GM23338 (cell line): ENCODE results near the gene RPL36A. TPM values are rescaled to one million over a fixed set of nuclear protein-coding genes. Genes with fewer than 3 reads are reported as not detected.
A peak's percentile ranks its signal among the peaks of the same experiment; 100 is the strongest.

ENCODE experiments used
- ATAC-seq: fragments of 200-7000 bp; cut with Tn5 transposase; 3 replicates; pipeline ENCODE4 v1.9.1; 2020
- DNase-seq: peaks from one replicate; pipeline ENCODE4 v3.0.0-alpha.2; 2015; ENCODE audit warnings: low spot score
- H2AFZ ChIP-seq: fragments of 200-600 bp; sonication (generic); 2 replicates; pipeline ENCODE4 v1.8.0; 2016; ENCODE audit warnings: antibody characterized with exemption, mild to moderate bottlenecking, moderate library complexity
- H3F3A ChIP-seq: fragments of 200-600 bp; sonication (generic); replicated peaks from 2 replicates; pipeline ENCODE4 v1.8.0; 2017; ENCODE audit warnings: antibody characterized with exemption, mixed run types, low read depth
- H3K27ac ChIP-seq: fragments of 200-600 bp; sonication (generic); 2 replicates; pipeline ENCODE4 v1.6.1; 2016; ENCODE audit warnings: low read depth
- H3K27me3 ChIP-seq: fragments of 200-600 bp; sonication (generic); 2 replicates; pipeline ENCODE4 v1.8.0; 2016; ENCODE audit warnings: mild to moderate bottlenecking, mixed run types, moderate library complexity; ENCODE audit not compliant: insufficient read depth
- H3K36me3 ChIP-seq: fragments of 200-600 bp; sonication (generic); 2 replicates; pipeline ENCODE4 v1.8.0; 2016; ENCODE audit warnings: mild to moderate bottlenecking; ENCODE audit not compliant: insufficient read depth
- H3K4me1 ChIP-seq: fragments of 200-600 bp; sonication (generic); 2 replicates; pipeline ENCODE4 v1.8.0; 2016; ENCODE audit warnings: mild to moderate bottlenecking, moderate library complexity; ENCODE audit not compliant: insufficient read depth
- H3K4me2 ChIP-seq: fragments of 200-600 bp; sonication (generic); 2 replicates; pipeline ENCODE4 v1.7.1; 2017; ENCODE audit warnings: mixed run types
- H3K4me3 ChIP-seq: fragments of 200-600 bp; sonication (generic); 2 replicates; pipeline ENCODE4 v1.6.1; 2016; ENCODE audit warnings: mixed run types
- H3K79me2 ChIP-seq: fragments of 200-600 bp; sonication (generic); replicated peaks from 2 replicates; pipeline ENCODE4 v1.8.0; 2017; ENCODE audit warnings: mild to moderate bottlenecking; ENCODE audit not compliant: insufficient read depth
- H3K9me2 ChIP-seq: fragments of 200-600 bp; sonication (generic); 2 replicates; pipeline ENCODE4 v1.8.0; 2017; ENCODE audit not compliant: insufficient read depth
- H4K20me1 ChIP-seq: fragments of 200-600 bp; sonication (generic); replicated peaks from 2 replicates; pipeline ENCODE4 v1.8.0; 2017; ENCODE audit warnings: mild to moderate bottlenecking; ENCODE audit not compliant: insufficient read depth
- H3K27ac Mint-ChIP-seq: 2 replicates; pipeline ENCODE4 v1.8.0; 2020; ENCODE audit warnings: inconsistent platforms, mild to moderate bottlenecking, moderate library complexity, mixed read lengths
- H3K27me3 Mint-ChIP-seq: 3 replicates; pipeline ENCODE4 v1.8.0; 2022; ENCODE audit warnings: low read depth, mild to moderate bottlenecking, moderate library complexity, mixed read lengths, inconsistent platforms; ENCODE audit not compliant: insufficient read depth, poor library complexity
- H3K36me3 Mint-ChIP-seq: 3 replicates; pipeline ENCODE4 v1.8.0; 2021; ENCODE audit warnings: low read depth, mild to moderate bottlenecking, inconsistent platforms, moderate library complexity, mixed read lengths
- H3K4me1 Mint-ChIP-seq: 3 replicates; pipeline ENCODE4 v1.8.0; 2020; ENCODE audit warnings: mild to moderate bottlenecking, inconsistent platforms, mixed read lengths
- H3K4me3 Mint-ChIP-seq: 3 replicates; pipeline ENCODE4 v1.8.0; 2021; ENCODE audit warnings: moderate library complexity, mild to moderate bottlenecking, inconsistent platforms, mixed read lengths
- H3K9me3 Mint-ChIP-seq: 3 replicates; pipeline ENCODE4 v1.8.0; 2020; ENCODE audit warnings: moderate library complexity, mild to moderate bottlenecking, inconsistent platforms, mixed read lengths
- CREB1 ChIP-seq: fragments of 250-450 bp; sonication (Bioruptor Pico); IDR thresholded peaks from 2 replicates; pipeline ENCODE4 v1.5.0; 2020; ENCODE audit warnings: low read depth, mild to moderate bottlenecking, moderate library complexity
- EZH2 ChIP-seq: fragments of 200-600 bp; sonication (generic); IDR thresholded peaks from one replicate; pipeline ENCODE4 v1.8.0; 2017; ENCODE audit warnings: antibody characterized with exemption, mild to moderate bottlenecking, low read depth; ENCODE audit not compliant: unreplicated experiment
- EZH2phosphoT487 ChIP-seq: fragments of 200-600 bp; sonication (generic); IDR thresholded peaks from one replicate; pipeline ENCODE4 v1.8.1; 2018; ENCODE audit warnings: antibody characterized with exemption; ENCODE audit not compliant: unreplicated experiment
- POLR2AphosphoS5 ChIP-seq: IDR thresholded peaks from 2 replicates; pipeline ENCODE4 v1.6.1; 2016; ENCODE audit warnings: antibody characterized with exemption, low read depth
- STAT1 ChIP-seq: IDR thresholded peaks from one replicate; pipeline ENCODE4 v1.6.1; 2016; ENCODE audit warnings: antibody characterized with exemption; ENCODE audit not compliant: unreplicated experiment
- polyA plus RNA-seq: library from polyadenylated mRNA; unstranded; fragments of >200 nt; fragmentation: Nextera tagmentation; extraction: Ambion mirVana; gene quantifications from 2 replicates; pipeline ENCODE4 v1.2.1, GENCODE V29; 2016
- total RNA-seq: library from RNA; depleted of rRNA; stranded (reverse); fragments of >200 nt; shearing (Covaris generic); gene quantifications from 2 replicates; pipeline ENCODE4 v1.2.3, GENCODE V29; 2014
- TF ChIP-seq, protein P1 (sequence below), 2 experiments: fragments of 200-600 bp in 1 of 2; sonication (generic) in 1 of 2; conservative IDR thresholded peaks; 2 replicates each; pipeline versions ENCODE4 v1.5.1 to v1.6.1; 2016 to 2017; ENCODE audit warnings: antibody characterized with exemption in 2 of 2, low read depth in 2 of 2, mild to moderate bottlenecking in 2 of 2, moderate library complexity in 1 of 2
- TF ChIP-seq, protein P2 (sequence below): IDR thresholded peaks from one replicate; pipeline ENCODE4 v1.6.1; 2018; ENCODE audit warnings: antibody characterized with exemption; ENCODE audit not compliant: unreplicated experiment
- TF ChIP-seq, protein P3 (sequence below): fragments of 250-450 bp; sonication (Bioruptor Pico); IDR thresholded peaks from 2 replicates; pipeline ENCODE4 v1.5.0; 2020; ENCODE audit warnings: mild to moderate bottlenecking, moderate library complexity

The RPL36A gene
- total and polyA plus RNA-seq, 2 experiments from 2014 or later: 901 to 1,348 TPM

DNA sequence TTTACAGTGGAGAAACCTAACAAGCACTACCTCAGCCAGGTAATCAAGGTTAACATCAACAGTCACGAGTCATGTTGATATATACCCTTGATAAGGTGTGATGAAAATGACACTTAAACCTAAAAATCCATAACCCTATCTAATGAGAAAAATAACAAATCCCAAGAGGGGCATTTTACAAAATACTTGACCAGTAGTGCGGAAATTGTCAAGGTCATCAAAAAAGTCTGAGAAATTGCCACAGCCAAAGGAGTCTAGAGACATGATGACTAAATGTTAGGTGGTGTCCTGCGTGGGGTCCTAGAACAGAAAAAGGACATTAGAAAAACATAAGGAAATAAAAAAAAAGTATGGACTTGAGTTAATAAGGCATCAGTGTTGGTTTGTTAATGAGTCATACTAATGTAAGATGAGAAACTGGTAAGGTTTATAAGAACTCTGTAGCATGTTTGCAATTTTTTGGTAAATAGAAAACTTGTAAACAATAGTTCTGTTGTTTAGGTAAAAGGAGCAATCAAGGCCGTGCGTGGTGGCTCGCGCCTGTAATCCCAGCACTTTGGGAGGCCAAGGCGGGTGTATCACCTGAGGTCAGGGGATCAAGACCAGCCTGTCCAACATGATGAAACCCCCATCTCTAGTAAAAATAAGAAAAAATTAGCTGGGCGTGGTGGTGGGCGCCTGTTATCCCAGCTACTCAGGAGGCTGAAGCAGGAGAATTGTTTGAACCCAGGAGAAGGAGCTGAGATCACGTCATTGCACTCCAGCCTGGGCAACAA is 2.9 kb downstream of the RPL36A start:
- Mint-ChIP-seq H3K4me3 (peak overlapping the region; percentile 98; the same call in 2 of the 3 replicates), H3K9me3 (no peaks in the 10 kb centered on the region), H3K36me3 (peaks cover 50% of the 10 kb centered on the region), H3K27ac (peak overlapping the region; percentile 65), H3K4me1 (no peaks in the 10 kb centered on the region; the same call in 2 of the 3 replicates), H3K27me3 (peaks cover 16% of the 10 kb centered on the region)
- Histone ChIP-seq H4K20me1 (no peaks in the 10 kb centered on the region; the same call in 1 of the 2 replicates), H3F3A (peaks cover 31% of the 10 kb centered on the region), H3K9me2 (no peaks in the 10 kb centered on the region), H3K4me1 (no peaks in the 10 kb centered on the region; the same call in 1 of the 2 replicates), H2AFZ (no peak overlapping the region), H3K27me3 (no peaks in the 10 kb centered on the region), H3K4me3 (no peak overlapping the region), H3K4me2 (no peak overlapping the region), H3K79me2 (peaks cover 26% of the 10 kb centered on the region), H3K27ac (peak overlapping the region; percentile 97), H3K36me3 (peaks cover 33% of the 10 kb centered on the region)
- TF ChIP-seq, protein P1, sequence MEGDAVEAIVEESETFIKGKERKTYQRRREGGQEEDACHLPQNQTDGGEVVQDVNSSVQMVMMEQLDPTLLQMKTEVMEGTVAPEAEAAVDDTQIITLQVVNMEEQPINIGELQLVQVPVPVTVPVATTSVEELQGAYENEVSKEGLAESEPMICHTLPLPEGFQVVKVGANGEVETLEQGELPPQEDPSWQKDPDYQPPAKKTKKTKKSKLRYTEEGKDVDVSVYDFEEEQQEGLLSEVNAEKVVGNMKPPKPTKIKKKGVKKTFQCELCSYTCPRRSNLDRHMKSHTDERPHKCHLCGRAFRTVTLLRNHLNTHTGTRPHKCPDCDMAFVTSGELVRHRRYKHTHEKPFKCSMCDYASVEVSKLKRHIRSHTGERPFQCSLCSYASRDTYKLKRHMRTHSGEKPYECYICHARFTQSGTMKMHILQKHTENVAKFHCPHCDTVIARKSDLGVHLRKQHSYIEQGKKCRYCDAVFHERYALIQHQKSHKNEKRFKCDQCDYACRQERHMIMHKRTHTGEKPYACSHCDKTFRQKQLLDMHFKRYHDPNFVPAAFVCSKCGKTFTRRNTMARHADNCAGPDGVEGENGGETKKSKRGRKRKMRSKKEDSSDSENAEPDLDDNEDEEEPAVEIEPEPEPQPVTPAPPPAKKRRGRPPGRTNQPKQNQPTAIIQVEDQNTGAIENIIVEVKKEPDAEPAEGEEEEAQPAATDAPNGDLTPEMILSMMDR (conservative IDR thresholded peaks at IDR 0.05; ENCODE audit: low read depth in 2 of 2): no peak
- TF ChIP-seq EZH2phosphoT487: no peak
- no peak for TF ChIP-seq STAT1
- TF ChIP-seq EZH2: no peak
- ATAC-seq: no peak
- DNase-seq: no peak

DNA sequence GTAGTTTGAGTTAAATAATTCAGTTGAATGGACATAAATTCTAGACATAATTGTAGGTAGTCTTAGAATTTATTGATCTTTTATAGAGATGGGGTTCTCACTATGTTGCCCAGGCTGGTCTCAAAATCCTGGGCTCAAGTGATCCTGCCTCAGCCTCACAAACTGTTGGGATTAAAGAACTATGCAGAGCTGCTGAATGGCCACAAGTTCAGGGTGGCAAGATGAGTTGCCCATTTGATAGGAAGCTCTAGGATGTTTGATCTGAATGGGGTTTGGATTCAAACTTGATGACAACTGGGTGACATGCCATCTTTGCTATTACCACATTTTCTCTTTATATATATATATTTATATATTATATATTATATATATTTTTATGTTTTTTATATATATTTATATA is 3.6 kb downstream of the RPL36A start:
- Mint-ChIP-seq H3K9me3 (no peaks in the 10 kb centered on the region), H3K27me3 (peaks cover 16% of the 10 kb centered on the region), H3K4me3 (no peak overlapping the region), H3K36me3 (peaks cover 53% of the 10 kb centered on the region), H3K27ac (no peak overlapping the region), H3K4me1 (no peaks in the 10 kb centered on the region; the same call in 2 of the 3 replicates)
- DNase-seq (no peak), ATAC-seq (no peak)
- H2AFZ ChIP-seq: no peak overlapping the region
- no peak overlapping the region for H3K4me3 ChIP-seq
- H3K27me3 ChIP-seq: no peaks in the 10 kb centered on the region
- H3K9me2 ChIP-seq: no peaks in the 10 kb centered on the region
- H3K27ac ChIP-seq: peak overlapping the region; percentile 97
- H4K20me1 ChIP-seq: no peaks in the 10 kb centered on the region; the same call in 1 of the 2 replicates
- peaks cover 26% of the 10 kb centered on the region for H3K79me2 ChIP-seq
- no peaks in the 10 kb centered on the region; the same call in 1 of the 2 replicates for H3K4me1 ChIP-seq
- no peak overlapping the region for H3K4me2 ChIP-seq
- H3K36me3 ChIP-seq: peaks cover 33% of the 10 kb centered on the region
- H3F3A ChIP-seq: peaks cover 31% of the 10 kb centered on the region
- TF ChIP-seq, protein P2, sequence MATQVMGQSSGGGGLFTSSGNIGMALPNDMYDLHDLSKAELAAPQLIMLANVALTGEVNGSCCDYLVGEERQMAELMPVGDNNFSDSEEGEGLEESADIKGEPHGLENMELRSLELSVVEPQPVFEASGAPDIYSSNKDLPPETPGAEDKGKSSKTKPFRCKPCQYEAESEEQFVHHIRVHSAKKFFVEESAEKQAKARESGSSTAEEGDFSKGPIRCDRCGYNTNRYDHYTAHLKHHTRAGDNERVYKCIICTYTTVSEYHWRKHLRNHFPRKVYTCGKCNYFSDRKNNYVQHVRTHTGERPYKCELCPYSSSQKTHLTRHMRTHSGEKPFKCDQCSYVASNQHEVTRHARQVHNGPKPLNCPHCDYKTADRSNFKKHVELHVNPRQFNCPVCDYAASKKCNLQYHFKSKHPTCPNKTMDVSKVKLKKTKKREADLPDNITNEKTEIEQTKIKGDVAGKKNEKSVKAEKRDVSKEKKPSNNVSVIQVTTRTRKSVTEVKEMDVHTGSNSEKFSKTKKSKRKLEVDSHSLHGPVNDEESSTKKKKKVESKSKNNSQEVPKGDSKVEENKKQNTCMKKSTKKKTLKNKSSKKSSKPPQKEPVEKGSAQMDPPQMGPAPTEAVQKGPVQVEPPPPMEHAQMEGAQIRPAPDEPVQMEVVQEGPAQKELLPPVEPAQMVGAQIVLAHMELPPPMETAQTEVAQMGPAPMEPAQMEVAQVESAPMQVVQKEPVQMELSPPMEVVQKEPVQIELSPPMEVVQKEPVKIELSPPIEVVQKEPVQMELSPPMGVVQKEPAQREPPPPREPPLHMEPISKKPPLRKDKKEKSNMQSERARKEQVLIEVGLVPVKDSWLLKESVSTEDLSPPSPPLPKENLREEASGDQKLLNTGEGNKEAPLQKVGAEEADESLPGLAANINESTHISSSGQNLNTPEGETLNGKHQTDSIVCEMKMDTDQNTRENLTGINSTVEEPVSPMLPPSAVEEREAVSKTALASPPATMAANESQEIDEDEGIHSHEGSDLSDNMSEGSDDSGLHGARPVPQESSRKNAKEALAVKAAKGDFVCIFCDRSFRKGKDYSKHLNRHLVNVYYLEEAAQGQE: no peak
- no peak for TF ChIP-seq CREB1 (CRISPR knock-in tag)
- no peak for TF ChIP-seq POLR2AphosphoS5
- TF ChIP-seq STAT1: no peak
- no peak for TF ChIP-seq EZH2
- TF ChIP-seq, protein P3, sequence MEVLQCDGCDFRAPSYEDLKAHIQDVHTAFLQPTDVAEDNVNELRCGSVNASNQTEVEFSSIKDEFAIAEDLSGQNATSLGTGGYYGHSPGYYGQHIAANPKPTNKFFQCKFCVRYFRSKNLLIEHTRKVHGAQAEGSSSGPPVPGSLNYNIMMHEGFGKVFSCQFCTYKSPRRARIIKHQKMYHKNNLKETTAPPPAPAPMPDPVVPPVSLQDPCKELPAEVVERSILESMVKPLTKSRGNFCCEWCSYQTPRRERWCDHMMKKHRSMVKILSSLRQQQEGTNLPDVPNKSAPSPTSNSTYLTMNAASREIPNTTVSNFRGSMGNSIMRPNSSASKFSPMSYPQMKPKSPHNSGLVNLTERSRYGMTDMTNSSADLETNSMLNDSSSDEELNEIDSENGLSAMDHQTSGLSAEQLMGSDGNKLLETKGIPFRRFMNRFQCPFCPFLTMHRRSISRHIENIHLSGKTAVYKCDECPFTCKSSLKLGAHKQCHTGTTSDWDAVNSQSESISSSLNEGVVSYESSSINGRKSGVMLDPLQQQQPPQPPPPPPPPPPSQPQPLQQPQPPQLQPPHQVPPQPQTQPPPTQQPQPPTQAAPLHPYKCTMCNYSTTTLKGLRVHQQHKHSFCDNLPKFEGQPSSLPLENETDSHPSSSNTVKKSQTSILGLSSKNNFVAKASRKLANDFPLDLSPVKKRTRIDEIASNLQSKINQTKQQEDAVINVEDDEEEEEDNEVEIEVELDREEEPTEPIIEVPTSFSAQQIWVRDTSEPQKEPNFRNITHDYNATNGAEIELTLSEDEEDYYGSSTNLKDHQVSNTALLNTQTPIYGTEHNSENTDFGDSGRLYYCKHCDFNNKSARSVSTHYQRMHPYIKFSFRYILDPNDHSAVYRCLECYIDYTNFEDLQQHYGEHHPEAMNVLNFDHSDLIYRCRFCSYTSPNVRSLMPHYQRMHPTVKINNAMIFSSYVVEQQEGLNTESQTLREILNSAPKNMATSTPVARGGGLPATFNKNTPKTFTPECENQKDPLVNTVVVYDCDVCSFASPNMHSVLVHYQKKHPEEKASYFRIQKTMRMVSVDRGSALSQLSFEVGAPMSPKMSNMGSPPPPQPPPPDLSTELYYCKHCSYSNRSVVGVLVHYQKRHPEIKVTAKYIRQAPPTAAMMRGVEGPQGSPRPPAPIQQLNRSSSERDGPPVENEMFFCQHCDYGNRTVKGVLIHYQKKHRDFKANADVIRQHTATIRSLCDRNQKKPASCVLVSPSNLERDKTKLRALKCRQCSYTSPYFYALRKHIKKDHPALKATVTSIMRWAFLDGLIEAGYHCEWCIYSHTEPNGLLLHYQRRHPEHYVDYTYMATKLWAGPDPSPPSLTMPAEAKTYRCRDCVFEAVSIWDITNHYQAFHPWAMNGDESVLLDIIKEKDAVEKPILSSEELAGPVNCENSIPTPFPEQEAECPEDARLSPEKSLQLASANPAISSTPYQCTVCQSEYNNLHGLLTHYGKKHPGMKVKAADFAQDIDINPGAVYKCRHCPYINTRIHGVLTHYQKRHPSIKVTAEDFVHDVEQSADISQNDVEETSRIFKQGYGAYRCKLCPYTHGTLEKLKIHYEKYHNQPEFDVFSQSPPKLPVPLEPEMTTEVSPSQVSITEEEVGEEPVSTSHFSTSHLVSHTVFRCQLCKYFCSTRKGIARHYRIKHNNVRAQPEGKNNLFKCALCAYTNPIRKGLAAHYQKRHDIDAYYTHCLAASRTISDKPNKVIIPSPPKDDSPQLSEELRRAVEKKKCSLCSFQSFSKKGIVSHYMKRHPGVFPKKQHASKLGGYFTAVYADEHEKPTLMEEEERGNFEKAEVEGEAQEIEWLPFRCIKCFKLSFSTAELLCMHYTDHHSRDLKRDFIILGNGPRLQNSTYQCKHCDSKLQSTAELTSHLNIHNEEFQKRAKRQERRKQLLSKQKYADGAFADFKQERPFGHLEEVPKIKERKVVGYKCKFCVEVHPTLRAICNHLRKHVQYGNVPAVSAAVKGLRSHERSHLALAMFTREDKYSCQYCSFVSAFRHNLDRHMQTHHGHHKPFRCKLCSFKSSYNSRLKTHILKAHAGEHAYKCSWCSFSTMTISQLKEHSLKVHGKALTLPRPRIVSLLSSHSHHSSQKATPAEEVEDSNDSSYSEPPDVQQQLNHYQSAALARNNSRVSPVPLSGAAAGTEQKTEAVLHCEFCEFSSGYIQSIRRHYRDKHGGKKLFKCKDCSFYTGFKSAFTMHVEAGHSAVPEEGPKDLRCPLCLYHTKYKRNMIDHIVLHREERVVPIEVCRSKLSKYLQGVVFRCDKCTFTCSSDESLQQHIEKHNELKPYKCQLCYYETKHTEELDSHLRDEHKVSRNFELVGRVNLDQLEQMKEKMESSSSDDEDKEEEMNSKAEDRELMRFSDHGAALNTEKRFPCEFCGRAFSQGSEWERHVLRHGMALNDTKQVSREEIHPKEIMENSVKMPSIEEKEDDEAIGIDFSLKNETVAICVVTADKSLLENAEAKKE: no peak
